HepG2 (cell line): ENCODE data around the gene CACNA1C. TPM values are rescaled to one million over a fixed set of nuclear protein-coding genes. Genes with fewer than 3 reads are reported as not detected.

Source experiments
- ATAC-seq: fragments of 200-7000 bp; cut with Tn5 transposase; 3 replicates; pipeline ENCODE4 v1.9.1; 2020; ENCODE audit warnings: mild to moderate bottlenecking, moderate library complexity
- BruUV-seq: library from RNA; stranded (reverse); fragments of 400-500 nt; replicated peaks from 2 replicates; lab custom pipeline; 2021; lab: Mats Ljungman, UMichigan
- CTCF ChIA-PET: fragments of 300-600 bp; formaldehyde crosslinking; extraction: SDS; loops from one replicate; lab custom pipeline; 2021; ENCODE audit warnings: low total read pairs, inconsistent platforms, low intra/inter-chr PET ratio; lab: Yijun Ruan, JAX
- POLR2A ChIA-PET: fragments of 350-600 bp; sonication (Branson Sonifier 250); formaldehyde crosslinking; loops from one replicate; lab custom pipeline; 2020; ENCODE audit warnings: antibody characterized with exemption, inconsistent platforms; lab: Yijun Ruan, JAX
- DNase-seq: peaks from one replicate; pipeline ENCODE4 v3.0.0-alpha.2; 2015; ENCODE audit warnings: low spot score
- FAIRE-seq: peaks from 3 replicates; lab custom pipeline; 2011; peaks lifted over from hg19 to GRCh38; lab: Jason Lieb, UNC
- H2AFZ ChIP-seq: one replicate; pipeline ENCODE4 v1.6.1; 2011; ENCODE audit warnings: low read length, inconsistent platforms
- H3K27ac ChIP-seq: fragments of 300-600 bp; 3 replicates; pipeline ENCODE4 v1.8.0; 2011; ENCODE audit warnings: mixed run types, mild to moderate bottlenecking, mixed read lengths, low read length, inconsistent platforms; ENCODE audit not compliant: insufficient read depth; ENCODE audit errors: extremely low read length
- H3K27me3 ChIP-seq, 2 experiments: fragments of 200-600 bp in 1 of 2; 2 replicates in 1 of 2; 3 replicates in 1 of 2; pipeline versions ENCODE4 v1.6.0 to v1.8.0; 2011; ENCODE audit warnings: low read length in 2 of 2, mild to moderate bottlenecking in 2 of 2, moderate library complexity in 2 of 2, inconsistent platforms in 1 of 2; ENCODE audit not compliant: insufficient read depth in 2 of 2, control insufficient read depth in 1 of 2
- H3K36me3 ChIP-seq, 2 experiments: fragments of 200-600 bp in 1 of 2; replicated peaks in 1 of 2; 2 replicates in 1 of 2; 3 replicates in 1 of 2; pipeline versions ENCODE4 v1.5.1 to v1.8.0; 2011; ENCODE audit warnings: low read length in 2 of 2, inconsistent platforms in 1 of 2; ENCODE audit not compliant: insufficient read depth in 2 of 2, control insufficient read depth in 1 of 2
- H3K4me1 ChIP-seq: 2 replicates; pipeline ENCODE4 v1.5.1; 2012; ENCODE audit warnings: low read length, inconsistent platforms; ENCODE audit not compliant: insufficient read depth
- H3K4me2 ChIP-seq: 2 replicates; pipeline ENCODE4 v1.6.0; 2011; ENCODE audit warnings: low read depth, low read length, inconsistent platforms
- H3K4me3 ChIP-seq, 3 experiments: fragments of 200-600 bp in 1 of 3; sonication (generic), shearing (Covaris generic) in 1 of 3; replicated peaks in 1 of 3; 2 replicates each; pipeline ENCODE4 v1.5.1; 2011 to 2016; ENCODE audit warnings: low read length in 3 of 3, inconsistent platforms in 2 of 3, low read depth in 2 of 3, mild to moderate bottlenecking in 2 of 3, control low read depth in 1 of 3, mixed read lengths in 1 of 3; ENCODE audit not compliant: insufficient read depth in 1 of 3
- H3K79me2 ChIP-seq: one replicate; pipeline ENCODE4 v1.6.1; 2011; ENCODE audit warnings: low read length, inconsistent platforms; ENCODE audit not compliant: insufficient read depth
- H3K9ac ChIP-seq: 2 replicates; pipeline ENCODE4 v1.6.0; 2011; ENCODE audit warnings: mild to moderate bottlenecking, low read depth, low read length, inconsistent platforms; ENCODE audit not compliant: insufficient read depth
- H3K9me3 ChIP-seq: 2 replicates; pipeline ENCODE4 v1.5.1; 2012; ENCODE audit warnings: mild to moderate bottlenecking, low read length
- H4K20me1 ChIP-seq: 2 replicates; pipeline ENCODE4 v1.6.0; 2011; ENCODE audit warnings: inconsistent platforms, mild to moderate bottlenecking, low read length, moderate library complexity; ENCODE audit not compliant: insufficient read depth
- ADNP ChIP-seq: sonication (generic); formaldehyde crosslinking; IDR thresholded peaks from 2 replicates; pipeline ENCODE4 v1.4.0; 2020; ENCODE audit warnings: missing genetic modification reagents
- CHCHD3 ChIP-seq: sonication (generic); formaldehyde crosslinking; IDR thresholded peaks from 2 replicates; pipeline ENCODE4 v1.8.0; 2022; ENCODE audit warnings: mild to moderate bottlenecking, missing genetic modification reagents, moderate library complexity
- EED ChIP-seq: sonication (generic); formaldehyde crosslinking; IDR thresholded peaks from 2 replicates; pipeline ENCODE4 v1.5.0; 2020; ENCODE audit warnings: mild to moderate bottlenecking, missing genetic modification reagents
- HOXA9 ChIP-seq: sonication (generic); formaldehyde crosslinking; IDR thresholded peaks from 2 replicates; pipeline ENCODE4 v1.8.1; 2022; ENCODE audit warnings: missing genetic modification reagents, mild to moderate bottlenecking, moderate library complexity, borderline replicate concordance
- MATR3 ChIP-seq: sonication (generic); formaldehyde crosslinking; IDR thresholded peaks from 2 replicates; pipeline ENCODE4 v1.4.0; 2020; ENCODE audit warnings: missing genetic modification reagents
- MXD3 ChIP-seq: IDR thresholded peaks from 2 replicates; pipeline ENCODE4 v1.6.1; 2016; ENCODE audit warnings: mild to moderate bottlenecking, missing biosample characterization, missing genetic modification reagents
- MYNN ChIP-seq: sonication (generic); formaldehyde crosslinking; IDR thresholded peaks from 2 replicates; pipeline ENCODE4 v1.4.0; 2020; ENCODE audit warnings: mild to moderate bottlenecking, low read depth, missing genetic modification reagents
- NCOA2 ChIP-seq: sonication (generic); formaldehyde crosslinking; IDR thresholded peaks from 2 replicates; pipeline ENCODE4 v1.8.0; 2022; ENCODE audit warnings: inconsistent platforms
- NFRKB ChIP-seq: fragments of 450-650 bp; IDR thresholded peaks from 2 replicates; pipeline ENCODE4 v1.6.1; 2017
- NONO ChIP-seq, 2 experiments: fragments of 450-650 bp in 1 of 2; sonication (generic) in 1 of 2; formaldehyde crosslinking in 1 of 2; IDR thresholded peaks in 1 of 2; conservative IDR thresholded peaks in 1 of 2; 2 replicates each; pipeline versions ENCODE4 v1.6.1 to v1.8.0; 2017 to 2022; ENCODE audit warnings: mild to moderate bottlenecking in 1 of 2, missing genetic modification reagents in 1 of 2, moderate library complexity in 1 of 2
- PAX8 ChIP-seq: sonication (generic); formaldehyde crosslinking; IDR thresholded peaks from 2 replicates; pipeline ENCODE4 v1.8.0; 2022; ENCODE audit warnings: mild to moderate bottlenecking, missing genetic modification reagents, borderline replicate concordance
- PTBP1 ChIP-seq: fragments of 200-400 bp; formaldehyde crosslinking; IDR thresholded peaks from 2 replicates; pipeline ENCODE4 v1.6.1; 2018; ENCODE audit warnings: low read length, low read depth; ENCODE audit not compliant: poor library complexity, severe bottlenecking
- RBM22 ChIP-seq: fragments of 200-400 bp; formaldehyde crosslinking; optimal IDR thresholded peaks from 2 replicates; pipeline ENCODE3; 2017; ENCODE audit warnings: mild to moderate bottlenecking, low read length, moderate library complexity
- REL ChIP-seq: sonication (generic); formaldehyde crosslinking; conservative IDR thresholded peaks from 2 replicates; pipeline ENCODE4 v1.8.0; 2022; ENCODE audit warnings: mild to moderate bottlenecking, missing genetic modification reagents, moderate library complexity
- REPIN1 ChIP-seq: sonication (generic); formaldehyde crosslinking; IDR thresholded peaks from 2 replicates; pipeline ENCODE4 v1.8.0; 2022; ENCODE audit warnings: missing genetic modification reagents, low read depth, mild to moderate bottlenecking, borderline replicate concordance
- RFX3 ChIP-seq: IDR thresholded peaks from 2 replicates; pipeline ENCODE4 v1.6.1; 2016; ENCODE audit warnings: missing biosample characterization, missing genetic modification reagents
- SCMH1 ChIP-seq: sonication (generic); formaldehyde crosslinking; IDR thresholded peaks from 2 replicates; pipeline ENCODE4 v1.9.0; 2021; ENCODE audit warnings: missing genetic modification reagents, mild to moderate bottlenecking, borderline replicate concordance
- ZBTB3 ChIP-seq: sonication (generic); formaldehyde crosslinking; IDR thresholded peaks from 2 replicates; pipeline ENCODE4 v1.4.0; 2020; ENCODE audit warnings: low read depth, mild to moderate bottlenecking, moderate library complexity, missing genetic modification reagents, borderline replicate concordance
- ZNF10 ChIP-seq: sonication (generic); formaldehyde crosslinking; IDR thresholded peaks from 2 replicates; pipeline ENCODE4 v1.4.0; 2020; ENCODE audit warnings: mild to moderate bottlenecking, low read depth, missing genetic modification reagents, borderline replicate concordance
- ZNF143 ChIP-seq: sonication (generic); formaldehyde crosslinking; IDR thresholded peaks from 2 replicates; pipeline ENCODE4 v1.4.0; 2020; ENCODE audit warnings: missing genetic modification reagents
- ZNF335 ChIP-seq: sonication (generic); formaldehyde crosslinking; IDR thresholded peaks from 2 replicates; pipeline ENCODE4 v1.4.0; 2020; ENCODE audit warnings: missing genetic modification reagents
- ZNF550 ChIP-seq: sonication (generic); formaldehyde crosslinking; IDR thresholded peaks from 2 replicates; pipeline ENCODE4 v1.4.0; 2020; ENCODE audit warnings: mild to moderate bottlenecking, missing genetic modification reagents, borderline replicate concordance
- ZNF563 ChIP-seq: sonication (generic); formaldehyde crosslinking; IDR thresholded peaks from 2 replicates; pipeline ENCODE4 v1.8.0; 2022; ENCODE audit warnings: mild to moderate bottlenecking, moderate library complexity, missing genetic modification reagents
- WGBS: methylation state at CpG from one replicate; pipeline ENCODE4 v1.1.6; 2017; ENCODE audit warnings: low lambda C conversion rate; 5-methylcytosine and 5-hydroxymethylcytosine counted together
- in situ Hi-C: cut with HindIII; loops from 2 replicates; pipeline ENCODE4 v1.10.0; 2017; ENCODE audit warnings: low pct_unique_long_range_greater_than_20kb; ENCODE audit not compliant: extremely low pct_ligation_motif_present
- intact Hi-C: fragments of 100-400 bp; cut with micrococcal nuclease; formaldehyde crosslinking; loops from one replicate; pipeline ENCODE4 v1.10.0; 2022; ENCODE audit not compliant: unreplicated experiment
- polyA plus RNA-seq, 8 experiments: library from polyadenylated mRNA; depleted of rRNA in 3 of 8; stranded (reverse) in 7 of 8; unstranded in 1 of 8; fragments of >200 nt; fragmentation: Illumina TruSeq in 4 of 8; extraction: Trizol in 4 of 8; gene quantifications; 2 replicates each; pipeline versions ENCODE4 v1.2.1 to v1.2.3, GENCODE V29; 2011 to 2016; ENCODE audit warnings: low read depth in 4 of 8, missing spikeins in 1 of 8, mixed read lengths in 1 of 8; ENCODE audit not compliant: insufficient read depth in 1 of 8
- total RNA-seq, 5 experiments: library from RNA; depleted of rRNA; stranded (reverse); fragments of >200 nt; fragmentation: Illumina TruSeq; extraction: Trizol; gene quantifications; 2 replicates each; pipeline ENCODE4 v1.2.3, GENCODE V29; 2016; ENCODE audit warnings: low read depth in 1 of 5

The CACNA1C gene
- total and polyA plus RNA-seq, 2 of the 13 experiments (the other 11 are each of a cell fraction or from before 2014, with no cell fraction given) = not detected

- no peak for TF ChIP-seq REPIN1 (CRISPR knock-in tag)
- TF ChIP-seq NONO (IDR thresholded peaks at IDR 0.05) = no peak
- TF ChIP-seq NONO (CRISPR knock-in tag; conservative IDR thresholded peaks at IDR 0.05) = no peak
- TF ChIP-seq REL = no peak
- TF ChIP-seq ZNF10 (CRISPR knock-in tag) = no peak
- TF ChIP-seq PTBP1 = no peak
- no peak for TF ChIP-seq ZNF335 (CRISPR knock-in tag)
These were observed 181.3 kb downstream of the CACNA1C start (continued) for GRCh38 chr12:2234091-2234490.

- intact Hi-C loops (no loop called here), in situ Hi-C loops (no loop called here)
- POLR2A ChIA-PET = no interaction called here
- H3K27me3 ChIP-seq = peaks cover 0 to 15% of the 10 kb centered on the region in 2 experiments; a peak in 2 of 5 replicates
- ATAC-seq (no peak), FAIRE-seq (no peak), DNase-seq (no peak)
- TF ChIP-seq HOXA9 (CRISPR knock-in tag) = no peak
- TF ChIP-seq ZNF550 (CRISPR knock-in tag) = no peak
- TF ChIP-seq MYNN (CRISPR knock-in tag) = no peak
- TF ChIP-seq EED (CRISPR knock-in tag) = no peak
- TF ChIP-seq CHCHD3 = no peak
- TF ChIP-seq PAX8 (CRISPR knock-in tag) = no peak
- no peak for TF ChIP-seq ZNF143 (CRISPR knock-in tag)
- TF ChIP-seq MATR3 (CRISPR knock-in tag) = no peak
- TF ChIP-seq NCOA2 = no peak
- TF ChIP-seq ADNP (CRISPR knock-in tag) = no peak
- TF ChIP-seq SCMH1 (CRISPR knock-in tag) = no peak
- TF ChIP-seq RFX3 (CRISPR knock-in tag) = no peak
- TF ChIP-seq NFRKB = no peak
- TF ChIP-seq ZNF563 (CRISPR knock-in tag) = no peak
- no peak for TF ChIP-seq MXD3 (CRISPR knock-in tag)
- TF ChIP-seq RBM22 = no peak
- TF ChIP-seq ZBTB3 = no peak
- no peak overlapping the region for H3K4me3 ChIP-seq
- no peak overlapping the region for H3K27ac ChIP-seq
- no peaks in the 10 kb centered on the region for H3K4me1 ChIP-seq
- H3K4me2 ChIP-seq = no peak overlapping the region
- no peak overlapping the region for H2AFZ ChIP-seq
- CTCF ChIA-PET = no interaction called here
- 28% methylated on average over 10 of the region's 10 CpGs for WGBS
- no peaks in the 10 kb centered on the region for H3K9me3 ChIP-seq
- no peaks in the 10 kb centered on the region for H3K36me3 ChIP-seq
- H3K79me2 ChIP-seq = no peaks in the 10 kb centered on the region
- no peaks in the 10 kb centered on the region for H4K20me1 ChIP-seq
- no TSS peak for BruUV-seq
- H3K9ac ChIP-seq = no peak overlapping the region
These were observed 182.0 kb downstream of the CACNA1C start for GRCh38 chr12:2234646-2235350.
